K562 (cell line): ENCODE measurements around the gene ODAM. TPM values are rescaled to one million over a fixed set of nuclear protein-coding genes. Genes with fewer than 3 reads are reported as not detected.

Source experiments
- KLF10 ChIP-seq: fragments of 250-450 bp; sonication (Bioruptor Pico); IDR thresholded peaks from 2 replicates; pipeline ENCODE4 v1.6.1; 2021; ENCODE audit warnings: matching md5 sums
- MYBL2 ChIP-seq, 2 experiments: fragments of 450-650 bp in 1 of 2; sonication (generic) in 1 of 2; formaldehyde crosslinking in 1 of 2; IDR thresholded peaks; 2 replicates each; pipeline versions ENCODE4 v1.6.1 to v1.8.1; 2017 to 2022; ENCODE audit warnings: borderline replicate concordance in 1 of 2, inconsistent platforms in 1 of 2, low read depth in 1 of 2, mild to moderate bottlenecking in 1 of 2, missing genetic modification reagents in 1 of 2, moderate library complexity in 1 of 2
- NR3C1 ChIP-seq: sonication (generic); formaldehyde crosslinking; IDR thresholded peaks from 2 replicates; pipeline ENCODE4 v1.8.1; 2022; ENCODE audit warnings: missing genetic modification reagents
- SMC3 ChIP-seq: conservative IDR thresholded peaks from 2 replicates; pipeline ENCODE4 v1.6.1; 2011; ENCODE audit warnings: low read depth, low read length, improper control_type of control experiment; ENCODE audit not compliant: insufficient read depth
- TARDBP ChIP-seq: fragments of 450-650 bp; IDR thresholded peaks from 2 replicates; pipeline ENCODE4 v1.6.1; 2016
- ZFP30 ChIP-seq: fragments of 250-450 bp; sonication (Bioruptor Pico); IDR thresholded peaks from 2 replicates; pipeline ENCODE4 v1.8.0; 2022; ENCODE audit warnings: moderate library complexity, mild to moderate bottlenecking, inconsistent platforms, borderline replicate concordance
- ZNF174 ChIP-seq: fragments of 250-450 bp; sonication (Bioruptor Pico); IDR thresholded peaks from 2 replicates; pipeline ENCODE4 v1.4.0; 2020; ENCODE audit warnings: mild to moderate bottlenecking
- ZNF23 ChIP-seq: fragments of 250-450 bp; sonication (Bioruptor Pico); IDR thresholded peaks from 2 replicates; pipeline ENCODE4 v1.4.0; 2020; ENCODE audit warnings: mild to moderate bottlenecking
- ZNF707 ChIP-seq: fragments of 250-450 bp; sonication (Bioruptor Pico); conservative IDR thresholded peaks from 2 replicates; pipeline ENCODE4 v1.8.0; 2022; ENCODE audit warnings: inconsistent platforms, mild to moderate bottlenecking, moderate library complexity
- polyA plus RNA-seq, 8 experiments: library from polyadenylated mRNA; depleted of rRNA in 4 of 8; stranded (reverse) in 5 of 8; unstranded in 3 of 8; fragments of >200 nt; fragmentation: Nextera tagmentation in 2 of 8; fragmentation: Illumina TruSeq in 1 of 8; extraction: Ambion mirVana in 2 of 8; extraction: Trizol in 1 of 8; gene quantifications; 2 replicates each; pipeline versions ENCODE4 v1.2.1 to v1.2.3, GENCODE V29; 2011 to 2014; ENCODE audit warnings: inconsistent platforms in 1 of 8, missing spikeins in 1 of 8
- total RNA-seq, 7 experiments: library from RNA; depleted of rRNA in 6 of 7; stranded (reverse); fragments of >200 nt in 6 of 7; fragmentation: Illumina TruSeq in 2 of 7; extraction: Trizol in 2 of 7; gene quantifications; 2 replicates each; pipeline versions ENCODE4 v1.2.1 to v1.2.3, GENCODE V29; 2011 to 2021; ENCODE audit warnings: low replicate concordance in 1 of 7
- TF ChIP-seq, protein P1 (sequence below): fragments of 200-600 bp; sonication (generic); IDR thresholded peaks from one replicate; pipeline ENCODE4 v1.6.1; 2012; ENCODE audit warnings: mild to moderate bottlenecking, low read depth, low read length, inconsistent platforms

The ODAM gene
- total and polyA plus RNA-seq, 9 of the 15 experiments (the other 6 are each of a cell fraction or from before 2014, with no cell fraction given) = not detected

DNA sequence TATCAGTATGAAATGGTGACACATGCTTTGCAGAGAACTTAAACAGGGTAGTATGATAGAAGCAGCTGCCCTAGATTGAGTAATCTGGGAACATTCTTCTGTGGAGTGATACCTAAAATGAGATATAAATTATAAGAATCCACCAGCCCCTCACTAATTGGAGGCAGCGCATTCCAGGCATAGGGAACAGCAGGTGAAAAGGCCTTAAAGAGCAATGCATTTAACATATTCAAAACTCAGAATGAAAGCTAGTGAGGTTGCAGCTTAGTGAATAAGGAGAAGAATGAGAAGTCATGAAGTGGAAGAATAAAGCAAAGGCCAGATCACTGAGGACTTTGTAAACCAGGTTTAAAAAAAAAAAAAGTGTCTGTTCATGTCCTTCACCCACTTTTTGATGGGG lies 4.9 kb upstream of the ODAM start (continued):
- TF ChIP-seq, protein P1, sequence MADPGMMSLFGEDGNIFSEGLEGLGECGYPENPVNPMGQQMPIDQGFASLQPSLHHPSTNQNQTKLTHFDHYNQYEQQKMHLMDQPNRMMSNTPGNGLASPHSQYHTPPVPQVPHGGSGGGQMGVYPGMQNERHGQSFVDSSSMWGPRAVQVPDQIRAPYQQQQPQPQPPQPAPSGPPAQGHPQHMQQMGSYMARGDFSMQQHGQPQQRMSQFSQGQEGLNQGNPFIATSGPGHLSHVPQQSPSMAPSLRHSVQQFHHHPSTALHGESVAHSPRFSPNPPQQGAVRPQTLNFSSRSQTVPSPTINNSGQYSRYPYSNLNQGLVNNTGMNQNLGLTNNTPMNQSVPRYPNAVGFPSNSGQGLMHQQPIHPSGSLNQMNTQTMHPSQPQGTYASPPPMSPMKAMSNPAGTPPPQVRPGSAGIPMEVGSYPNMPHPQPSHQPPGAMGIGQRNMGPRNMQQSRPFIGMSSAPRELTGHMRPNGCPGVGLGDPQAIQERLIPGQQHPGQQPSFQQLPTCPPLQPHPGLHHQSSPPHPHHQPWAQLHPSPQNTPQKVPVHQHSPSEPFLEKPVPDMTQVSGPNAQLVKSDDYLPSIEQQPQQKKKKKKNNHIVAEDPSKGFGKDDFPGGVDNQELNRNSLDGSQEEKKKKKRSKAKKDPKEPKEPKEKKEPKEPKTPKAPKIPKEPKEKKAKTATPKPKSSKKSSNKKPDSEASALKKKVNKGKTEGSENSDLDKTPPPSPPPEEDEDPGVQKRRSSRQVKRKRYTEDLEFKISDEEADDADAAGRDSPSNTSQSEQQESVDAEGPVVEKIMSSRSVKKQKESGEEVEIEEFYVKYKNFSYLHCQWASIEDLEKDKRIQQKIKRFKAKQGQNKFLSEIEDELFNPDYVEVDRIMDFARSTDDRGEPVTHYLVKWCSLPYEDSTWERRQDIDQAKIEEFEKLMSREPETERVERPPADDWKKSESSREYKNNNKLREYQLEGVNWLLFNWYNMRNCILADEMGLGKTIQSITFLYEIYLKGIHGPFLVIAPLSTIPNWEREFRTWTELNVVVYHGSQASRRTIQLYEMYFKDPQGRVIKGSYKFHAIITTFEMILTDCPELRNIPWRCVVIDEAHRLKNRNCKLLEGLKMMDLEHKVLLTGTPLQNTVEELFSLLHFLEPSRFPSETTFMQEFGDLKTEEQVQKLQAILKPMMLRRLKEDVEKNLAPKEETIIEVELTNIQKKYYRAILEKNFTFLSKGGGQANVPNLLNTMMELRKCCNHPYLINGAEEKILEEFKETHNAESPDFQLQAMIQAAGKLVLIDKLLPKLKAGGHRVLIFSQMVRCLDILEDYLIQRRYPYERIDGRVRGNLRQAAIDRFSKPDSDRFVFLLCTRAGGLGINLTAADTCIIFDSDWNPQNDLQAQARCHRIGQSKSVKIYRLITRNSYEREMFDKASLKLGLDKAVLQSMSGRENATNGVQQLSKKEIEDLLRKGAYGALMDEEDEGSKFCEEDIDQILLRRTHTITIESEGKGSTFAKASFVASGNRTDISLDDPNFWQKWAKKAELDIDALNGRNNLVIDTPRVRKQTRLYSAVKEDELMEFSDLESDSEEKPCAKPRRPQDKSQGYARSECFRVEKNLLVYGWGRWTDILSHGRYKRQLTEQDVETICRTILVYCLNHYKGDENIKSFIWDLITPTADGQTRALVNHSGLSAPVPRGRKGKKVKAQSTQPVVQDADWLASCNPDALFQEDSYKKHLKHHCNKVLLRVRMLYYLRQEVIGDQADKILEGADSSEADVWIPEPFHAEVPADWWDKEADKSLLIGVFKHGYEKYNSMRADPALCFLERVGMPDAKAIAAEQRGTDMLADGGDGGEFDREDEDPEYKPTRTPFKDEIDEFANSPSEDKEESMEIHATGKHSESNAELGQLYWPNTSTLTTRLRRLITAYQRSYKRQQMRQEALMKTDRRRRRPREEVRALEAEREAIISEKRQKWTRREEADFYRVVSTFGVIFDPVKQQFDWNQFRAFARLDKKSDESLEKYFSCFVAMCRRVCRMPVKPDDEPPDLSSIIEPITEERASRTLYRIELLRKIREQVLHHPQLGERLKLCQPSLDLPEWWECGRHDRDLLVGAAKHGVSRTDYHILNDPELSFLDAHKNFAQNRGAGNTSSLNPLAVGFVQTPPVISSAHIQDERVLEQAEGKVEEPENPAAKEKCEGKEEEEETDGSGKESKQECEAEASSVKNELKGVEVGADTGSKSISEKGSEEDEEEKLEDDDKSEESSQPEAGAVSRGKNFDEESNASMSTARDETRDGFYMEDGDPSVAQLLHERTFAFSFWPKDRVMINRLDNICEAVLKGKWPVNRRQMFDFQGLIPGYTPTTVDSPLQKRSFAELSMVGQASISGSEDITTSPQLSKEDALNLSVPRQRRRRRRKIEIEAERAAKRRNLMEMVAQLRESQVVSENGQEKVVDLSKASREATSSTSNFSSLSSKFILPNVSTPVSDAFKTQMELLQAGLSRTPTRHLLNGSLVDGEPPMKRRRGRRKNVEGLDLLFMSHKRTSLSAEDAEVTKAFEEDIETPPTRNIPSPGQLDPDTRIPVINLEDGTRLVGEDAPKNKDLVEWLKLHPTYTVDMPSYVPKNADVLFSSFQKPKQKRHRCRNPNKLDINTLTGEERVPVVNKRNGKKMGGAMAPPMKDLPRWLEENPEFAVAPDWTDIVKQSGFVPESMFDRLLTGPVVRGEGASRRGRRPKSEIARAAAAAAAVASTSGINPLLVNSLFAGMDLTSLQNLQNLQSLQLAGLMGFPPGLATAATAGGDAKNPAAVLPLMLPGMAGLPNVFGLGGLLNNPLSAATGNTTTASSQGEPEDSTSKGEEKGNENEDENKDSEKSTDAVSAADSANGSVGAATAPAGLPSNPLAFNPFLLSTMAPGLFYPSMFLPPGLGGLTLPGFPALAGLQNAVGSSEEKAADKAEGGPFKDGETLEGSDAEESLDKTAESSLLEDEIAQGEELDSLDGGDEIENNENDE = no peak
- TF ChIP-seq ZNF23 (CRISPR knock-in tag) (no peak), KLF10 (no peak), MYBL2 (IDR thresholded peaks at IDR 0.05; ENCODE audit: low read depth) (no peak), MYBL2 (CRISPR knock-in tag; IDR thresholded peaks at IDR 0.05; ENCODE audit: borderline replicate concordance) (no peak), ZNF707 (no peak), TARDBP (no peak), NR3C1 (CRISPR knock-in tag) (no peak), SMC3 (no peak), ZNF174 (no peak), ZFP30 (CRISPR knock-in tag) (no peak)
